GM21528 (cell line): ENCODE results near the gene SEC31B.

ENCODE experiments used
- ATAC-seq: cut with Tn5 transposase; IDR thresholded peaks from one replicate; pipeline ENCODE4 v1.9.1; 2021; ENCODE audit warnings: mild to moderate bottlenecking, moderate library complexity; ENCODE audit not compliant: unreplicated experiment, low FRiP score

The SEC31B gene

GRCh38 chr10:100519311-100520051 is at the start of gene SEC31B:
TSS of gene SEC31B (minus strand) at chr10:100519861. CDS start at chr10:100516952, 2,909 bp downstream.
- no peak for ATAC-seq

GRCh38 chr10:100568912-100569311 is 49.3 kb upstream of the SEC31B start:
- ATAC-seq: no peak

- ATAC-seq: no peak
These were observed 48.2 kb upstream of the SEC31B start for GRCh38 chr10:100567826-100568225.

GRCh38 chr10:100567249-100567648 is 47.6 kb upstream of the SEC31B start:
- ATAC-seq: no peak

GRCh38 chr10:100566561-100566960 is 46.9 kb upstream of the SEC31B start:
- ATAC-seq: no peak

- ATAC-seq: no peak
These were observed 45.7 kb upstream of the SEC31B start for GRCh38 chr10:100565206-100565985.

GRCh38 chr10:100562008-100562672 is 42.5 kb upstream of the SEC31B start:
- ATAC-seq: no peak

GRCh38 chr10:100561005-100561404 is 41.3 kb upstream of the SEC31B start:
- ATAC-seq: no peak

- no peak for ATAC-seq
These were observed 40.6 kb upstream of the SEC31B start for GRCh38 chr10:100560248-100560647.

- ATAC-seq: no peak
These were observed 35.2 kb upstream of the SEC31B start for GRCh38 chr10:100554902-100555301.

GRCh38 chr10:100553929-100554328 is 34.3 kb upstream of the SEC31B start:
- no peak for ATAC-seq

- ATAC-seq: no peak
These were observed 32.1 kb upstream of the SEC31B start for GRCh38 chr10:100551738-100552137.

- no peak for ATAC-seq
These were observed 31.5 kb upstream of the SEC31B start for GRCh38 chr10:100551196-100551595.

GRCh38 chr10:100544950-100545349 is 25.3 kb upstream of the SEC31B start:
- no peak for ATAC-seq

- ATAC-seq: no peak
These were observed 17.8 kb upstream of the SEC31B start for GRCh38 chr10:100537475-100537874.

GRCh38 chr10:100535715-100536353 is 16.2 kb upstream of the SEC31B start, which contains the start of gene HIF1AN:
TSS of gene HIF1AN (plus strand) at chr10:100535943. CDS start at chr10:100535959, 16 bp downstream.
- ATAC-seq: peak; percentile 96

- peak; percentile 7 for ATAC-seq
These were observed 15.7 kb upstream of the SEC31B start for GRCh38 chr10:100535338-100535714.

- no peak for ATAC-seq
These were observed 15.1 kb upstream of the SEC31B start for GRCh38 chr10:100534726-100535125.

- ATAC-seq: no peak
These were observed 12.1 kb upstream of the SEC31B start for GRCh38 chr10:100531761-100532160.

GRCh38 chr10:100529475-100530298 is 10.0 kb upstream of the SEC31B start, which contains the start of gene NDUFB8:
TSS of gene NDUFB8 (minus strand) at chr10:100529871. CDS start at chr10:100529851, 20 bp downstream.
- ATAC-seq: peak; percentile 65
